Stomach (tissue), 4 donors: ENCODE measurements around the gene SNRNP40.

Experiments used
- CTCF ChIP-seq, 7 experiments: fragments of 450-650 bp in 4 of 7; fragments of 200-600 bp in 3 of 7; sonication (generic) in 3 of 7; IDR thresholded peaks; one replicate each; pipeline ENCODE4 v1.5.1; 2016 to 2019; ENCODE audit warnings: antibody characterized with exemption in 7 of 7, control low read depth in 2 of 7, mild to moderate bottlenecking in 1 of 7
- EP300 ChIP-seq: sonication (generic); formaldehyde crosslinking; IDR thresholded peaks from one replicate; pipeline ENCODE4 v1.6.1; 2017; ENCODE audit warnings: antibody characterized with exemption
- POLR2A ChIP-seq, 4 donors: fragments of 450-650 bp; IDR thresholded peaks; one replicate each; pipeline ENCODE4 v1.6.1; 2016; ENCODE audit warnings: antibody characterized with exemption in 4 of 4, control low read depth in 2 of 4, mild to moderate bottlenecking in 1 of 4, moderate library complexity in 1 of 4
- POLR2AphosphoS5 ChIP-seq, 3 donors: sonication (generic); formaldehyde crosslinking; IDR thresholded peaks; one replicate each; pipeline ENCODE4 v1.6.1; 2016; ENCODE audit warnings: antibody characterized with exemption in 3 of 3

- TF ChIP-seq CTCF (IDR thresholded peaks at IDR 0.05): no peak
- TF ChIP-seq POLR2AphosphoS5 (IDR thresholded peaks at IDR 0.05): no peak
- no peak for TF ChIP-seq EP300
- no peak for TF ChIP-seq POLR2A (IDR thresholded peaks at IDR 0.05)
These were observed 31.7 kb downstream of the SNRNP40 start for GRCh38 chr1:31264790-31265386.
